ENCODE results near the gene REPS2.

Gene REPS2

GRCh38 chrX:17033225-17033624 is 86.8 kb downstream of the REPS2 start:
- DNase-seq (ENCODE audit: low read depth in 2 of 3, low spot score in 2 of 3) = no peak

GRCh38 chrX:17035111-17035510 is 88.7 kb downstream of the REPS2 start:
- DNase-seq (ENCODE audit: low read depth in 2 of 3, low spot score in 2 of 3) = no peak

GRCh38 chrX:17036171-17036961 is 89.9 kb downstream of the REPS2 start:
- DNase-seq (ENCODE audit: low read depth in 2 of 3, low spot score in 2 of 3) = no peak

- no peak for DNase-seq (ENCODE audit: low read depth in 2 of 3, low spot score in 2 of 3)
Measured at GRCh38 chrX:17038277-17038676, 91.8 kb downstream of the REPS2 start.

- DNase-seq (ENCODE audit: low read depth in 2 of 3, low spot score in 2 of 3) = no peak
Measured at GRCh38 chrX:17038681-17039161, 92.3 kb downstream of the REPS2 start.

GRCh38 chrX:17039826-17040225 is 93.4 kb downstream of the REPS2 start:
- no peak for DNase-seq (ENCODE audit: low read depth in 2 of 3, low spot score in 2 of 3)

GRCh38 chrX:17040711-17041110 is 94.3 kb downstream of the REPS2 start:
- no peak for DNase-seq (ENCODE audit: low read depth in 2 of 3, low spot score in 2 of 3)

- DNase-seq (ENCODE audit: low read depth in 2 of 3, low spot score in 2 of 3) = no peak
Measured at GRCh38 chrX:17042037-17042436, 95.6 kb downstream of the REPS2 start.

GRCh38 chrX:17046478-17047097 is 100.1 kb downstream of the REPS2 start:
- no peak for DNase-seq (ENCODE audit: low read depth in 2 of 3, low spot score in 2 of 3)

GRCh38 chrX:17047224-17047623 is 100.8 kb downstream of the REPS2 start:
- no peak for DNase-seq (ENCODE audit: low read depth in 2 of 3, low spot score in 2 of 3)

- DNase-seq (ENCODE audit: low read depth in 2 of 3, low spot score in 2 of 3) = no peak
Measured at GRCh38 chrX:17052210-17052609, 105.8 kb downstream of the REPS2 start.

- no peak for DNase-seq (ENCODE audit: low read depth in 2 of 3, low spot score in 2 of 3)
Measured at GRCh38 chrX:17052793-17053192, 106.3 kb downstream of the REPS2 start.

- DNase-seq (ENCODE audit: low read depth in 2 of 3, low spot score in 2 of 3) = no peak
Measured at GRCh38 chrX:17053502-17053901, 107.0 kb downstream of the REPS2 start.

GRCh38 chrX:17056868-17057608 is 110.6 kb downstream of the REPS2 start:
- DNase-seq (ENCODE audit: low read depth in 2 of 3, low spot score in 2 of 3) = no peak

GRCh38 chrX:17062065-17062464 is 115.6 kb downstream of the REPS2 start:
- no peak for DNase-seq (ENCODE audit: low read depth in 2 of 3, low spot score in 2 of 3)

GRCh38 chrX:17065100-17065499 is 118.6 kb downstream of the REPS2 start:
- no peak for DNase-seq (ENCODE audit: low read depth in 2 of 3, low spot score in 2 of 3)

- no peak for DNase-seq (ENCODE audit: low read depth in 2 of 3, low spot score in 2 of 3)
Measured at GRCh38 chrX:17067534-17067933, 121.1 kb downstream of the REPS2 start.

- no peak for DNase-seq (ENCODE audit: low read depth in 2 of 3, low spot score in 2 of 3)
Measured at GRCh38 chrX:17072301-17072700, 125.8 kb downstream of the REPS2 start.

GRCh38 chrX:17072721-17073230 is 126.3 kb downstream of the REPS2 start:
- DNase-seq (ENCODE audit: low read depth in 2 of 3, low spot score in 2 of 3) = no peak

- DNase-seq (ENCODE audit: low read depth in 2 of 3, low spot score in 2 of 3) = no peak
Measured at GRCh38 chrX:17075004-17075403, 128.5 kb downstream of the REPS2 start.

- no peak for DNase-seq (ENCODE audit: low read depth in 2 of 3, low spot score in 2 of 3)
Measured at GRCh38 chrX:17077361-17077760, 130.9 kb downstream of the REPS2 start.

Measured in activated CD8-positive, alpha-beta memory T cell treated with anti-CD3 and anti-CD28 coated beads for 48 hours (primary cell).